NT2/D1 (cell line): ENCODE measurements around the gene RGS3.

Experiments
- DNase-seq: peaks from one replicate; pipeline ENCODE4 v3.0.0-alpha.2; 2011; ENCODE audit warnings: low read depth, low spot score
- H3K27me3 ChIP-seq: 2 replicates; pipeline ENCODE4 v1.6.0; 2011; ENCODE audit warnings: mild to moderate bottlenecking; ENCODE audit not compliant: insufficient read length, insufficient read depth
- H3K36me3 ChIP-seq: 2 replicates; pipeline ENCODE4 v1.6.1; 2011; ENCODE audit warnings: mild to moderate bottlenecking, low read length, mixed read lengths; ENCODE audit not compliant: insufficient read depth, insufficient read length
- H3K4me1 ChIP-seq: 2 replicates; pipeline ENCODE4 v1.5.1; 2011; ENCODE audit not compliant: insufficient read depth, insufficient read length
- H3K4me3 ChIP-seq: 2 replicates; pipeline ENCODE4 v1.5.1; 2011; ENCODE audit warnings: low read depth; ENCODE audit not compliant: insufficient read length
- H3K9ac ChIP-seq: 2 replicates; pipeline ENCODE4 v1.6.0; 2011; ENCODE audit warnings: low read depth; ENCODE audit not compliant: insufficient read length
- H3K9me3 ChIP-seq: 2 replicates; pipeline ENCODE4 v1.5.1; 2011; ENCODE audit warnings: mild to moderate bottlenecking, low read length; ENCODE audit not compliant: insufficient read depth
- SUZ12 ChIP-seq: IDR thresholded peaks from 2 replicates; pipeline ENCODE4 v1.6.1; 2011; ENCODE audit not compliant: insufficient read length, insufficient read depth; ENCODE audit errors: extremely low read depth
- YY1 ChIP-seq: IDR thresholded peaks from 2 replicates; pipeline ENCODE4 v1.6.1; 2011; ENCODE audit not compliant: insufficient read length, insufficient read depth
- ZNF274 ChIP-seq: IDR thresholded peaks from 2 replicates; pipeline ENCODE4 v1.6.1; 2011; ENCODE audit warnings: mild to moderate bottlenecking, low read depth, low read length

The RGS3 gene

GRCh38 chr9:113508111-113508749, 44.7 kb downstream of the RGS3 start:
- no peak overlapping the region for H3K9ac ChIP-seq
- peaks cover 9% of the 10 kb centered on the region for H3K36me3 ChIP-seq
- no peak for DNase-seq
- TF ChIP-seq YY1, result no peak
- TF ChIP-seq ZNF274, result no peak
- no peak for TF ChIP-seq SUZ12
- no peak overlapping the region for H3K4me3 ChIP-seq
- peaks cover 18% of the 10 kb centered on the region for H3K4me1 ChIP-seq
- no peaks in the 10 kb centered on the region for H3K9me3 ChIP-seq
- H3K27me3 ChIP-seq, result no peaks in the 10 kb centered on the region

GRCh38 chr9:113509463-113509862, 45.9 kb downstream of the RGS3 start:
- no peak overlapping the region for H3K9ac ChIP-seq
- H3K36me3 ChIP-seq, result peaks cover 9% of the 10 kb centered on the region
- H3K27me3 ChIP-seq, result no peaks in the 10 kb centered on the region
- H3K4me1 ChIP-seq, result peaks cover 18% of the 10 kb centered on the region
- DNase-seq, result no peak
- TF ChIP-seq YY1 (no peak), ZNF274 (no peak), SUZ12 (no peak)
- H3K9me3 ChIP-seq, result no peaks in the 10 kb centered on the region
- no peak overlapping the region for H3K4me3 ChIP-seq

GRCh38 chr9:113511047-113511521, 47.6 kb downstream of the RGS3 start:
- Histone ChIP-seq H3K27me3 (no peaks in the 10 kb centered on the region), H3K9me3 (no peaks in the 10 kb centered on the region), H3K4me1 (peaks cover 9% of the 10 kb centered on the region), H3K4me3 (no peak overlapping the region), H3K36me3 (peaks cover 11% of the 10 kb centered on the region), H3K9ac (no peak overlapping the region)
- no peak for TF ChIP-seq ZNF274
- TF ChIP-seq YY1, result no peak
- TF ChIP-seq SUZ12, result no peak
- DNase-seq, result no peak

GRCh38 chr9:113511856-113512761, 48.6 kb downstream of the RGS3 start:
- Histone ChIP-seq H3K4me3 (no peak overlapping the region), H3K4me1 (peaks cover 5% of the 10 kb centered on the region), H3K9me3 (no peaks in the 10 kb centered on the region), H3K9ac (no peak overlapping the region), H3K27me3 (no peaks in the 10 kb centered on the region), H3K36me3 (peaks cover 11% of the 10 kb centered on the region)
- DNase-seq, result no peak
- TF ChIP-seq YY1 (no peak), SUZ12 (no peak), ZNF274 (no peak)

- Histone ChIP-seq H3K36me3 (peaks cover 9% of the 10 kb centered on the region), H3K4me3 (no peak overlapping the region), H3K9ac (no peak overlapping the region), H3K4me1 (peaks cover 5% of the 10 kb centered on the region), H3K9me3 (no peaks in the 10 kb centered on the region), H3K27me3 (no peaks in the 10 kb centered on the region)
- no peak for TF ChIP-seq YY1
- no peak for DNase-seq
Observed at GRCh38 chr9:113513111-113513510, 49.6 kb downstream of the RGS3 start.

GRCh38 chr9:113513536-113513935, 50.0 kb downstream of the RGS3 start:
- H3K4me3 ChIP-seq, result no peak overlapping the region
- no peaks in the 10 kb centered on the region for H3K27me3 ChIP-seq
- DNase-seq, result no peak
- H3K9me3 ChIP-seq, result no peaks in the 10 kb centered on the region
- H3K9ac ChIP-seq, result no peak overlapping the region
- H3K4me1 ChIP-seq, result peaks cover 3% of the 10 kb centered on the region
- TF ChIP-seq YY1, result no peak
- peaks cover 11% of the 10 kb centered on the region for H3K36me3 ChIP-seq

GRCh38 chr9:113514061-113514460, 50.5 kb downstream of the RGS3 start:
- no peaks in the 10 kb centered on the region for H3K9me3 ChIP-seq
- H3K4me3 ChIP-seq, result no peak overlapping the region
- no peak overlapping the region for H3K9ac ChIP-seq
- TF ChIP-seq YY1 (no peak), ZNF274 (no peak), SUZ12 (no peak)
- no peak for DNase-seq
- H3K27me3 ChIP-seq, result no peaks in the 10 kb centered on the region
- H3K4me1 ChIP-seq, result peaks cover 3% of the 10 kb centered on the region
- peaks cover 9% of the 10 kb centered on the region for H3K36me3 ChIP-seq
